A549 (cell line): ENCODE data around the gene RPL13.

ENCODE experiments used
- BCL3 ChIP-seq: fragments of >200 bp; sonication (Bioruptor Twin); formaldehyde crosslinking; IDR thresholded peaks from 3 replicates; pipeline ENCODE4 v1.6.1; 2016
- CEBPB ChIP-seq, 2 experiments: fragments of >200 bp in 1 of 2; sonication (Bioruptor Twin) in 1 of 2; formaldehyde crosslinking in 1 of 2; IDR thresholded peaks; 2 replicates each; pipeline ENCODE4 v1.6.1; 2012 to 2016
- CTCF ChIP-seq: fragments of >200 bp; sonication (Bioruptor Twin); formaldehyde crosslinking; IDR thresholded peaks from 3 replicates; pipeline ENCODE4 v1.5.1; 2016
- EP300 ChIP-seq, 2 experiments: fragments of >200 bp; sonication (Bioruptor Twin); formaldehyde crosslinking; IDR thresholded peaks; 2 replicates in 1 of 2; 3 replicates in 1 of 2; pipeline ENCODE4 v1.6.1; 2016 to 2017
- HMGXB4 ChIP-seq: fragments of 250-450 bp; sonication (Bioruptor Pico); IDR thresholded peaks from 2 replicates; pipeline ENCODE4 v1.5.0; 2021; ENCODE audit warnings: mild to moderate bottlenecking, moderate library complexity, borderline replicate concordance
- SMC3 ChIP-seq: fragments of >200 bp; sonication (Bioruptor Twin); formaldehyde crosslinking; IDR thresholded peaks from 3 replicates; pipeline ENCODE4 v1.6.1; 2018; ENCODE audit warnings: inconsistent platforms

DNA sequence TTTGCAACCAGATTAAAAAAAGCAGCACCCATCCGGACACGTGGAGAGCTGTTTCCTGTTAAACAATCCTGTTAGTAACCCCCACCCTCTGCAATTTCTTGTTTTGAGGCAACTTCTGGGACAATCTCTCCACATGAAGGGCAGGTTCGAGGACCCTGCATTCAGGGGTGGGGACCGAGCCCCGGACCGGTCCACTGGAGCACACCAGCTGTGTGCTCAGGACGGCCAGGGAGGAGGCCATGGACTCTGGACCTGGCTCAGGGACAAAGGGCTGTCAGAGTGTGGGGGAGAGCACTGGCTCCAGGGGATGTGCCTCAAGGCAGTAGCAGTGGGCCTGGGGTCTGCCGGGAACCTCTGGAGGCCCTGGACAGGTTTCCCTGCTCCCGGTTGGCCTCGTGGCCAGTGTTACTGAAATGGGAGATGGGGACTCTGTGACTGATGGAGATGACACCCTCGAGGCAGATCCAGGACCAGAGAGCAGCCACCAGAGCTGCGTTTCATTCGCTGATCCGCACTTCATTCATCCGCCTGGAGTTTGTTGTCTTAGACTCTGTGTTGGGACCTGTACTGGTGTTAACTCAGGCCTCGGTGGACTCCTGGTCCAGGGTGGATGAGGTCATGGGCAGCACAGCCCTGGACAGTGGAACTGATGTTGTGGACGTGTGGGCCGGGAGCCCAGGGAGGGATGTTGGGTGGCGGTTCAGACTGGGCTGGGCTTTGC is 12.2 kb downstream of the RPL13 start:
- no peak for TF ChIP-seq CEBPB (IDR thresholded peaks at IDR 0.05)
- no peak for TF ChIP-seq EP300 (IDR thresholded peaks at IDR 0.05)
- no peak for TF ChIP-seq SMC3
- TF ChIP-seq BCL3 = no peak
- TF ChIP-seq CTCF = no peak
- no peak for TF ChIP-seq HMGXB4 (CRISPR knock-in tag)
